GM15510 (cell line): ENCODE results near the gene RGS7.

Experiments
- POLR2A ChIP-seq: IDR thresholded peaks from 3 replicates; pipeline ENCODE4 v1.6.1; 2011; ENCODE audit warnings: borderline replicate concordance; ENCODE audit not compliant: insufficient read length; ENCODE audit errors: extremely low read depth

RGS7 gene

DNA sequence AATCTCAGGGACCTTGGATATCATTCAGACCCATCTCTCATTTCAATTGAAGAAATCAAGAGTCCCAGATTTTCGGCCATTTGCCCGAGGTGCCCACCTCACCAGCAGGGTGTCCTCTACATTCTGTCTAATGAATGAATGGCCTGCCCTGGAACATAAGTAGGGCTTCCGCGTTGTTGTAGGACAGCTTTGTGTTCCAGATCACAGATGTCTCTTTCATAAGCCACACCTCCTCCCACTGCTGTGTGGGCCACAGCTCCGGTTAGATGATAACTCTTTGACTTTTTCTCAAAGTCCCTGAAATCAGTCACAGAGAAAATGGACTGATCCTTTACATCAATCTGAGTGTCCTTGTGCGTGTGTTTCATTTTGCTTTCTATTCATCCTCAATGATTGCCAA lies 144.4 kb downstream of the RGS7 start:
- TF ChIP-seq POLR2A = no peak

DNA sequence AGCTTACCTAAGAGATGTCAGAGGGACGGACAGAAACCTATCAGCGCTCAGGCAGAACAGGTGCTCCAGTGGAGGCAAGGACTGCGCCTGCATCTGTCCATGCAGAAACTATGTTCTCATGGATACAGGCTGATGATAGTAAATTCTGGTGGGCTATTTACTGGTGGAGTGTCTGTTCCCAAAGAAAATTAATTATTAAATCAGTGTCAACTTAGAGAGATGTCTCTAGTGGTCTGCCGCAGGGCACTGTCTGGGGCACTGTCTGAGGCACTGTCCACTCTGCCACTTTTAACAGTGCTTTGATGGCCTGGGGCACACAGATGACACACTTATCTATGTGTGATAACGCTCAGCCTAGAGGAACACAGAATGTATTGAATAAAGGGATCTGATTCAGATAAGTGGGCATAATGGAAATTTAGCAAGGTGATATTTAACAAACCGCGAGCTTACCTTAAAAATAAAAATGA lies 148.1 kb downstream of the RGS7 start:
- TF ChIP-seq POLR2A = no peak

DNA sequence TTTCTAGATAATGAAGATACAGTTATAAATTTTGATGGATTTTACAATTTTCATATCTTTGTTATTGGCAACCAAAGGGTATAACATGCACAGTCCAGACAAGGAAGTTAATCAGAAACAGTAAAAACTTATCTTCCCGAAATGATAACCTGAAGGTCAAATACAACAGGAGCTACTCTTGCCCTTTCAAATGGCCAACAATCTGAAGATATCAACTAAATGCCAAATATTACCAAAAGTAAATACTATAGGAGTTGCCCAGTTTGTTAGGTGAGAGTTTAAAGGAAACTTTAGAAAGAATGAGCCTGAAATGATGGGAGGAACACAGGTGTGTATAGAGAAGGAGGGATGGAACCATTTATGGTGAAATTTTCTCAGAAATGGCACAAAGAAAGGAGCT lies 153.2 kb downstream of the RGS7 start:
- no peak for TF ChIP-seq POLR2A

DNA sequence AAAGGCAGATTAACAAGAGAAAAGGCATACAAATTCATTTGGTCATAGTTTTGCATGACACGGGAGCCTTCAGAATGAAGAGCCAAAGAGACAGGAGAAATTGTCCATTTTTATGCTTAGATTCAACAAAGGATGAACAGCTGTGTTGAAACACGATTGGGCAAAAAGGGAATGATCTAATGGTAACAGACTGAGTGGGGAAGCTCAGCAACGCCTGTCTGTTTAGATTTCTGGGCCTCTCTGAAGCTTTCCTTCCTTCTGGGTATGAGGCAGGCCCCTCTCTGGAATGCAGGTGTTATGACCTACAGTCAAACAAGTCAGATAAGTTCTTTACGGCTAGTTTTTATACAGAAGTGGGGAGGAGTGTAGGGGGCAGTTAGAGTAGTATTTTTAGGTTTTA lies 154.6 kb downstream of the RGS7 start:
- no peak for TF ChIP-seq POLR2A

DNA sequence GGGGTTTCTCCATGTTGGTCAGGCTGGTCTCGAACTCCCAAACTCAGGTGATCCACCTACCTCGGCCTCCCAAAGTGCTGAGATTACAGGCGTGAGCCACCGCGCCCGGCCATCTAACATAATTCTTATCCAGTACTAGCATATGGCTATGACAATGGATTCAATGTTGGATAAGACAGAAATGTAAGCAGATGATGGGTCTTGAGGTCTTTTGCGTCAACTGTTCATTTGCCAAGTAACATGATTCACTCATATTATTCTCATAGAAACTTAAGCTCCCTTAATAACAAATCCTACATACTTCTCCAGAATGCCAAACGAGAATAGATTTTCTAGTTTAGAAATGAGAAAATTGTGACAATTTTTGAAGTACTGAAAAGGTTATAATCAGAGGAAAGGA lies 170.3 kb downstream of the RGS7 start:
- TF ChIP-seq POLR2A = no peak

DNA sequence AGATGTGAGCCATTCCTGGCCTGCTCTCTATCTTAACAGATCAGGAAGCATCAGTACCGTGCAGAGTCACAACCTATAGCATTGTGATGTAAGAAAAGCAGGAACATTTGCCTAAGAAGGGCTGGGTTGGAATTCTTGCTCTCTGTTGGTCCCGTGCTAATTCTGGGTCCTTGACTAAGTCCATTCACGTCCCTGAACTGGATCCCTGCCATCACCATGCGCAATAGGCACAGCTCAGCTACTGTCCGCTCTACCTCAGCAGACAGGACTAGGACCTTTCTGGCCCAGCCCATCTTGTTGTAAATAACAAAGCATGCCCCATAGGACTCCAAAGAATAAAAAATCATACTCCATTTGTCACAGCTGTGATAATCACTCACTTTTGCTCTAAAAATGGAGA lies 175.0 kb downstream of the RGS7 start:
- no peak for TF ChIP-seq POLR2A

DNA sequence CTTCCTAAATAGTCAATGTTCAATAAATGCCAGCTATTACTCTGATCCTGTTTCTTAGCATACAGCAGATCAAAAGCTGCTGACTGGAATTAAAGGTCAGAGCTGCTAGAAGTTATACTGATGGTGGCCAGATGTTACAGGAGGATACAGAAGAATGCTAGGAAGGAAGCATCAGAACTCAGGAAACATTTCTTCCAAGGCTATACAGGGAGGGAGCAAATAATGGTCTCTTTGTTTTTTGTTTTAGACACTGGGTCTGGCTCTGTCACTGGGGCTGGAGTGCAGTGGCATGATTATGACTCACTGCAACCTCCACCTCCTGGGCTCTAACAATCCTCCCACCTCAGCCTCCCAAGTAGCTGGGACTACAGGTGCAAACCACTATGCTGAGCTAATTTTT lies 175.5 kb downstream of the RGS7 start:
- TF ChIP-seq POLR2A = no peak

DNA sequence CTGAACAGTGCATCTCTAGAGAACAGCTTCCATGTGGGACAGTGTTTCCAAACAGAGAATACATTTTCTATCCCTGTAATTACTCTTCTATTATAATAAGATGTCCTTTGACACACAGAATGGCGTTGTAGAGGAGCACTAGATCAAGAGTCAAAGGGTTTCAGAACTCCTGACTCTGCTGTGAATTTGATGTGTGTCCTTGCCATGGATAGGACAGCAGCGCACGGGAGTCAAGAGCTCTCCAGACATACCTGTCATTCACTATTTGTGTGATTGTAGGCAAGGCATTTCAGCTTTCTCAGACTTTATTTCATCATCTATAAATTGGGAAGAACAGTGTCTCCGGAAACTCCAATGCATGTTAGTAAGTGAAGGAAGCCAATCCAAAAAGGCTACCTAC lies 176.4 kb downstream of the RGS7 start:
- TF ChIP-seq POLR2A = no peak

DNA sequence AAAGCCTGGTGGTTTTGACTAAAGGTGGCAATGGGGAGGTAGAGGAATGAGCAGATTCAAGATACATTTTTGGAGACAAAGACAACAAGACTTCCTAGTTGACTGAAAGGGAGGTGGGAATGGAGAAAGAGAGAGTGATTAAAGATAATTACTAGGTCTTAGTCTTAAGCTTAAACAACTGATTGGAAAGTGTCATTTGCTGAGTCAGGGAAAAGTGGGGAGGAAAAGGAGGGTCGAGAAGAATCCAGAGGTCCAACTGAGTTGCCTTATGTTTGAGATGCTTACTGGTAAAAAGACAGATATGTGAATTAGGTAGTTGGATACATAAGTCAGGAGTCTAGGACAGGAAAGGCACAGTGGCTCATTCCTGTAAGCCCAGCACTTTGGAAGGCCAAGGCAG lies 179.3 kb downstream of the RGS7 start:
- TF ChIP-seq POLR2A = no peak

DNA sequence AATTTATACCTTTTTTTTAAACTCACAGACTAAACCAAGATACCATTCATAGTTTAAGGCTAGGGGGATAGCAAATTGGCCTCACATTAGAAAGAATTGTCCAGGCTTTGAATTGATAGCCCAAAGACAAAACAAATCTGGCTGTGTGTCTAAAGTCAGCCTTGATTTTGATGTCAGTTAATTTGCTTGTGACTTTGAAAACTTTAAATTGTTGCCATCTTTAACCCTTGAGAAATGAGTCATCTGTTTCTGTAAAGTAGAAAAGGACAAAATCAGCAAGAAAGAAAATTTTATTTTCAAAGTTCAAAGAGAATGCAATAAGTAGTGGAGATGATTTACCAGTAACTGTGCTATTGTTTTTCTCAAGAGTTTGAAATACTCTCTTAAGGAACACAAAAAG lies 184.5 kb downstream of the RGS7 start:
- TF ChIP-seq POLR2A = no peak

DNA sequence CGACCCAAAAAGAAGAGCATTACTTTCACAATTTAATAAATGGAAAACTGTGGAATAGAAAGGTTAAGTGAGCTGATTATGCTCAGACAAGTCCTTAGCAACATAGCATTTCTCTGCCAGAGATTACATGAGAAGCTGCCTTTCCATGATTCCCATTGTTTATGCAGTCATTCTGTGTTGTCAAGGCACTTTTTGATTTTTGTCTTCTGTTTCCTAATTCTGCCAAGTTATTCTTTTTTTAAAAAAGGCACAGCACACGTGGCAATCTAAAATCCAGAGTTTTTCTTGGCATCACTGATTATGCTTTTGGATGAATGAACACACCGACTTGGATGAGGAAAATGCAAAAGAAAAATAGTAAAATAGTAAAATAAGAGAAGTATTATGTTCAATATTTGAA lies 185.0 kb downstream of the RGS7 start:
- TF ChIP-seq POLR2A = no peak

DNA sequence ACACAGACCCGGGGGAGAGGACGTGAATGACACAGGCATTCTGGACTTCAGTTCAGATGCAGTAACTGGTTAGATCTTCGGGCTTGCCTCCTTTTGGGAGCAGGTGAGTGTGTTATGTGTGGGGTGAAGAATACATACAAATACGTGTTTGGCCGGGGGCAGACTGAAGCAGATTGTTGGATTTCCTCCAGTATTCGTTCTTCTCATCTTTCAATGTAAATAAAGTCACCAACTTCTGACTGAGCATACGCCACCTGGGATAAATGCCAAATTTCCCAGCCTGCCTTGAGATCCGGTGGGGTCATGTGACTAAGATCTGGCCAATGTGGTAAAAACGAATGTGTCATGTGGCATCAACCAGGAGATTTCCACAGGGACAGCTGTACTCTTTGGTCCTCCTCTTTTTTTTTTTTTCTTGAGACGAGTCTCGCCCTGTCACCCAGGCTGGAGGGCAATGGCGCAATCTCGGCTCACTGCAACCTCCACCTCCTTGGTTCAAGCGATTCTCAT lies 189.8 kb downstream of the RGS7 start:
- no peak for TF ChIP-seq POLR2A

DNA sequence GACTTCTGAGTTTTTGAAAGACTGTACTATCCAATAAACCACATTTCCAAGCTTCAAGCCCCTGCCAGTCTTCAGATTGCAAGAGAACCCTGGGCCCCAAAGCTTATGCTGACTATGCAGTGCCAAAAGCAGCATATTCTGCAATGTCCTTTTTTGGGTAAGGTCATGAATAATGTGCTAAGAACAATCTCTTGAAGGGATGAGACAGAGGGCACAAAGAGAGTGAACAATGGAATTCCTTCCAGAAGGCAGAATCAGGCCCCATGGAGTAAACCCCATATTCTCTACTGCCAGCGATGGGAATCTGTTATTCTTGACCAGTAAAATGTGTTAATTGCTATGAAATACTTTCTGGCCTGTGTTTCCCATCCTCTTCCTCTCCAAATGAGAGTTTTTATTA lies 190.4 kb downstream of the RGS7 start:
- no peak for TF ChIP-seq POLR2A

DNA sequence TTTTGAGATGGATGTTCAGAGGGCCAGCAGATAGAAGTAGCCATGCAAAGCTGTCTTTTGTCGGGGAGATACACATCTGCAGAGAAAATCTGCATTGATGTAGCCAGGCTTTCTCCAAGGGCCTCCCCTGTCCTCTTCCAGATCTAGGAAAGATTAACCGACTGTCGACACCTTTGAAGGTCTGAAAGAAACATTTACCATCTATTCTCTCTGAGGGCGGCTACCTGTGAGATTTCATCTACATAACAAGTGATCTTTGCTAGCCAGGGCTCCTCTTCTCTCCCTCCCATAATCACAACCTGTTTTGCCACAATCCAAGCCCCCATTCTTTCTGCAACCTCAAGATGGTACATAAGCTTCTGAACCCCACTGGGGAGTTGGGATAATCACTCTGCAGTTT lies 193.6 kb downstream of the RGS7 start:
- no peak for TF ChIP-seq POLR2A

DNA sequence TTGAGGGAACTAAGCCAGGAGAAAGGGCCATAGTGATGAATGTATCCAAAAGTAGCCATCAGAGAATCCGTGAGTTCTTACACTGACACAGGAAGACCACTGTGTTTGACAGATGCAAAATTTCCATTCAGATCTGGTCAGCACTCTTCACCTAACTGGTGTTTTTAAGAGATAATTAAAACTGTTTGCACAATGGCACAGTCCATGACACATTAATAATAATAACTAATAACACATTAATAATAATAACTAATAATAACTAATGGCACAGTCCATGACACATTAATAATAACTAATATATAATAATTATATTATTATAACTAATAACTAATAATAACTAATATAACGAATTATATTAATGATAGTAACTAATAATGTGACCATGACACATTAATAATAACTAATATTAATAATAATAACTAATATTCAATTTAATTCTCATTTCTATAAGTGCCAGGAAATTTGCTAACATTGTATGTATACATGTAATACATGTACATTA lies 195.8 kb downstream of the RGS7 start:
- no peak for TF ChIP-seq POLR2A

DNA sequence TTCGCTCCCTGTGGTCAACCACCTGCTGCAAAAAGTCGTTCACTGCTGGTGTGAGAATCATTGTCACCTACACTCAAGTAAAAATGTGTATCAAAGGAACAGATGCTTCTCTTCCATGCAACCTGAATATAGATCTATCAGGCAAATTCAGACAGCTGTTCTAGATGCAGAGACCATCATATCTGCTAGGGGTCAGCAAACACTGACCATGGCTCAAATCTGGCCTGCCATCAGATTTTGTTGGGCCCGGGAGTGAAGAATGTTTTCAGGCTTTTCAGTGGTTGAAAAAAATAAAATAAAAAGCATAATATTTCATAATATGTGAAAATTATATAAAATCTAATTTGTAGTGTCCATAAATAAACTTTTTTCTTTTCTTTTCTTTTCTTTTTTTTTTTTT lies 199.6 kb downstream of the RGS7 start:
- no peak for TF ChIP-seq POLR2A
